ENCODE results near the gene CYP2W1.

GRCh38 chr7:991729-992656 lies 9.0 kb downstream of the CYP2W1 start:
- TF ChIP-seq POLR2A (IDR thresholded peaks at IDR 0.05) (no peak), CTCF (IDR thresholded peaks at IDR 0.05) (no peak)
